CD4-positive, alpha-beta T cell treated with Interleukin-1 beta for 1 hour (primary cell): ENCODE data around the gene GLG1.
"Not testable (repeated sequence)": the region's sequence is repeated elsewhere in the genome, so short reads cannot be mapped to it uniquely, and the experiment has no call there.

Source experiments
- DNase-seq, 2 donors: peaks; one replicate each; pipeline ENCODE4 v3.0.0-alpha.2; 2020 to 2022

GLG1 gene

GRCh38 chr16:74404148-74404933, 202.6 kb downstream of the GLG1 start:
- DNase-seq: not testable (repeated sequence)

DNA sequence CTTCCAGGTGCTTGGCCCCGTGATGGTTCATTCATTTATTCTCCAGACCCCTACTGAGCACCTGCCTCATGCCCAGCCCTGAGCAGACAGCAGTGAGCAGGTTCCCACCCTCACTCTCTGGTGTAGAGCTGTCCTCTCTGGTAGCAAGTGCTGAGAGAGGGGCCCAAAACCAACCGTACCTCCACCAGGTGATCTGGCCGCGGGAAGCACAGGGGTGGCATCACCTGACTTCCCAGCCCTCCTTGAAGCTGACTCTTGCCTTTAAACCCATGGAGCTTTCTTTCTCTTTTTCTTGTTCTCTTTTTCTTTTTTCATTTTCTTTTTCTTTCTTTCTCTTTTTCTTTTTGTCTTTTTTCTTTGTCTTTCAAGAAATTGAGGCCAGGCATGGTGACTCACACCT, 206.7 kb downstream of the GLG1 start:
- DNase-seq: not testable (repeated sequence)

GRCh38 chr16:74398212-74398895, 208.6 kb downstream of the GLG1 start:
- DNase-seq: not testable (repeated sequence)
